GM12878 (cell line): ENCODE measurements around the gene RFC4. TPM values are rescaled to one million over a fixed set of nuclear protein-coding genes. Genes with fewer than 3 reads are reported as not detected.

Experiments
- ATAC-seq: fragments of 200-7000 bp; cut with Tn5 transposase; 3 replicates; pipeline ENCODE4 v1.9.1; 2020; ENCODE audit warnings: mild to moderate bottlenecking, moderate library complexity
- BruUV-seq: library from RNA; stranded (reverse); fragments of 400-500 nt; replicated peaks from 2 replicates; lab custom pipeline; 2021; lab: Mats Ljungman, UMichigan
- CTCF ChIA-PET: fragments of 300-600 bp; sonication (Branson Sonifier 250); formaldehyde crosslinking; extraction: SDS; loops from one replicate; lab custom pipeline; 2021; ENCODE audit warnings: inconsistent platforms; lab: Yijun Ruan, JAX
- POLR2A ChIA-PET: fragments of 350-600 bp; formaldehyde crosslinking; extraction: SDS; loops from one replicate; lab custom pipeline; 2021; ENCODE audit warnings: inconsistent platforms; lab: Charles Lee
- RAD21 ChIA-PET: fragments of 300-600 bp; sonication (Branson Sonifier 250); formaldehyde crosslinking; loops from one replicate; lab custom pipeline; 2023; ENCODE audit warnings: antibody characterized with exemption; ENCODE audit not compliant: unreplicated experiment; lab: Charles Lee
- SMC1A ChIA-PET: fragments of 300-600 bp; sonication (Branson Sonifier 250); formaldehyde crosslinking; loops from one replicate; lab custom pipeline; 2023; ENCODE audit not compliant: unreplicated experiment, uncharacterized antibody; lab: Charles Lee
- DNase-seq: peaks from one replicate; pipeline ENCODE4 v3.0.0-alpha.2; 2011; ENCODE audit warnings: low read depth, low spot score
- FAIRE-seq: peaks from 3 replicates; lab custom pipeline; 2011; peaks lifted over from hg19 to GRCh38; lab: Jason Lieb, UNC
- H2AFZ ChIP-seq: 2 replicates; pipeline ENCODE4 v1.6.0; 2011; ENCODE audit warnings: low read depth, low read length, control low read depth; ENCODE audit not compliant: control insufficient read depth
- H3K27ac ChIP-seq: 2 replicates; pipeline ENCODE4 v1.5.1; 2011; ENCODE audit warnings: control low read depth; ENCODE audit not compliant: control insufficient read depth, insufficient read depth
- H3K27me3 ChIP-seq, 2 experiments: replicated peaks in 1 of 2; 2 replicates each; pipeline versions ENCODE4 v1.6.0 to v1.6.1; 2011; ENCODE audit warnings: low read length in 1 of 2; ENCODE audit not compliant: control insufficient read depth in 2 of 2, insufficient read depth in 2 of 2
- H3K36me3 ChIP-seq, 2 experiments: 2 replicates each; pipeline ENCODE4 v1.5.1; 2011; ENCODE audit warnings: low read length in 1 of 2; ENCODE audit not compliant: control insufficient read depth in 2 of 2, insufficient read depth in 2 of 2
- H3K4me1 ChIP-seq: 2 replicates; pipeline ENCODE4 v1.6.1; 2011; ENCODE audit warnings: mild to moderate bottlenecking, low read length, moderate library complexity, mixed read lengths; ENCODE audit not compliant: control insufficient read depth, insufficient read depth
- H3K4me2 ChIP-seq: 2 replicates; pipeline ENCODE4 v1.6.0; 2011; ENCODE audit warnings: control low read depth; ENCODE audit not compliant: control insufficient read depth, insufficient read depth
- H3K4me3 ChIP-seq: fragments of 200-600 bp; sonication (generic); 2 replicates; pipeline ENCODE4 v1.5.1; 2016
- H3K79me2 ChIP-seq: 2 replicates; pipeline ENCODE4 v1.6.0; 2011; ENCODE audit warnings: low read length; ENCODE audit not compliant: control insufficient read depth, insufficient read depth
- H3K9ac ChIP-seq: 2 replicates; pipeline ENCODE4 v1.8.0; 2011; ENCODE audit warnings: low read length, control low read depth, mixed read lengths; ENCODE audit not compliant: control insufficient read depth, insufficient read depth
- H3K9me3 ChIP-seq: replicated peaks from 3 replicates; pipeline ENCODE4 v1.5.1; 2011; ENCODE audit warnings: mild to moderate bottlenecking, low read length; ENCODE audit not compliant: control insufficient read depth, insufficient read depth
- H4K20me1 ChIP-seq: 2 replicates; pipeline ENCODE4 v1.6.0; 2011; ENCODE audit not compliant: control insufficient read depth, insufficient read depth
- BMI1 ChIP-seq: fragments of 450-650 bp; IDR thresholded peaks from 2 replicates; pipeline ENCODE4 v1.6.1; 2016; ENCODE audit warnings: mild to moderate bottlenecking, moderate library complexity, borderline replicate concordance
- EZH2 ChIP-seq: IDR thresholded peaks from 2 replicates; pipeline ENCODE4 v1.6.1; 2012; ENCODE audit warnings: low read depth, mild to moderate bottlenecking, control low read depth, inconsistent platforms, low read length, borderline replicate concordance; ENCODE audit not compliant: control insufficient read depth
- GATAD2B ChIP-seq: fragments of 450-650 bp; conservative IDR thresholded peaks from 2 replicates; pipeline ENCODE4 v1.6.1; 2017; ENCODE audit warnings: low read depth, mild to moderate bottlenecking, moderate library complexity
- HDGF ChIP-seq: fragments of 450-650 bp; IDR thresholded peaks from 2 replicates; pipeline ENCODE4 v1.6.1; 2016; ENCODE audit warnings: antibody characterized with exemption
- LARP7 ChIP-seq: fragments of 450-650 bp; IDR thresholded peaks from 2 replicates; pipeline ENCODE4 v1.6.1; 2017; ENCODE audit warnings: mild to moderate bottlenecking
- MTA3 ChIP-seq: IDR thresholded peaks from 2 replicates; pipeline ENCODE4 v1.6.1; 2012; ENCODE audit warnings: low read length, inconsistent platforms, borderline replicate concordance
- MYC ChIP-seq: IDR thresholded peaks from 2 replicates; pipeline ENCODE4 v1.6.1; 2011; ENCODE audit warnings: mild to moderate bottlenecking, low read length, moderate library complexity, inconsistent platforms; ENCODE audit not compliant: insufficient read depth, insufficient replicate concordance, insufficient read length, severe bottlenecking
- NFIC ChIP-seq: IDR thresholded peaks from 2 replicates; pipeline ENCODE4 v1.6.1; 2012; ENCODE audit warnings: low read depth, mild to moderate bottlenecking, inconsistent platforms, low read length, moderate library complexity
- PBX3 ChIP-seq: IDR thresholded peaks from 2 replicates; pipeline ENCODE4 v1.6.1; 2011; ENCODE audit warnings: mild to moderate bottlenecking, low read depth, low read length, moderate library complexity; ENCODE audit not compliant: insufficient replicate concordance
- POLR2A ChIP-seq: IDR thresholded peaks from 2 replicates; pipeline ENCODE4 v1.6.1; 2011; ENCODE audit warnings: low read depth, mild to moderate bottlenecking, low read length
- RBBP5 ChIP-seq: fragments of 200-600 bp; sonication (generic); conservative IDR thresholded peaks from 2 replicates; pipeline ENCODE4 v1.6.1; 2016
- TAF1 ChIP-seq: IDR thresholded peaks from 2 replicates; pipeline ENCODE4 v1.6.1; 2011; ENCODE audit warnings: mild to moderate bottlenecking, low read depth, low read length, borderline replicate concordance
- WRNIP1 ChIP-seq: IDR thresholded peaks from 2 replicates; pipeline ENCODE4 v1.6.1; 2011; ENCODE audit warnings: low read depth, low read length, improper control_type of control experiment, borderline replicate concordance
- YY1 ChIP-seq: IDR thresholded peaks from 2 replicates; pipeline ENCODE4 v1.6.1; 2011; ENCODE audit warnings: low read depth, mild to moderate bottlenecking, low read length
- ZBTB33 ChIP-seq: fragments of 450-650 bp; IDR thresholded peaks from 2 replicates; pipeline ENCODE4 v1.6.1; 2017; ENCODE audit warnings: mild to moderate bottlenecking
- ZBTB4 ChIP-seq: fragments of 450-650 bp; formaldehyde crosslinking; IDR thresholded peaks from 2 replicates; pipeline ENCODE4 v1.4.0; 2022; ENCODE audit warnings: mild to moderate bottlenecking, moderate library complexity
- WGBS: methylation state at CpG from one replicate; pipeline ENCODE4 v1.1.6; 2016; ENCODE audit warnings: low lambda C conversion rate; ENCODE audit not compliant: insufficient replicate concordance, insufficient coverage; ENCODE audit errors: missing lambda C conversion rate; 5-methylcytosine and 5-hydroxymethylcytosine counted together
- in situ Hi-C: fragments of 300-500 bp; cut with MboI; formaldehyde crosslinking; loops from 9 replicates; pipeline ENCODE4 v1.14.3; 2018; ENCODE audit warnings: mixed read lengths
- intact Hi-C: fragments of 100-400 bp; cut with micrococcal nuclease; formaldehyde crosslinking; loops from one replicate; pipeline ENCODE4 v1.14.2; 2022; ENCODE audit not compliant: unreplicated experiment
- polyA plus RNA-seq, 11 experiments: library from polyadenylated mRNA; depleted of rRNA in 4 of 11; unstranded in 6 of 11; stranded (reverse) in 5 of 11; fragments of >200 nt; fragmentation: Nextera tagmentation in 4 of 11; fragmentation: Illumina TruSeq in 1 of 11; extraction: Ambion mirVana in 4 of 11; extraction: Trizol in 1 of 11; gene quantifications; 1 replicate in 1 of 11; 2 replicates in 10 of 11; pipeline versions ENCODE4 v1.2.1 to v1.2.3, GENCODE V29; 2011 to 2016; ENCODE audit warnings: inconsistent platforms in 2 of 11, missing spikeins in 2 of 11, low read depth in 1 of 11
- total RNA-seq, 4 experiments: library from RNA; depleted of rRNA in 3 of 4; stranded (reverse); fragments of >200 nt in 3 of 4; fragmentation: Illumina TruSeq in 1 of 4; extraction: Trizol in 1 of 4; gene quantifications; 2 replicates each; pipeline versions ENCODE4 v1.2.1 to v1.2.3, GENCODE V29; 2013 to 2021

The RFC4 gene
- total and polyA plus RNA-seq, 10 of the 15 experiments (the other 5 are each of a cell fraction or from before 2014, with no cell fraction given) = 49.1 to 144 (median 112) TPM

GRCh38 chr3:186783731-186784515, 22.4 kb downstream of the RFC4 start:
- Histone ChIP-seq H3K27me3 (no peaks in the 10 kb centered on the region), H2AFZ (peak overlapping the region; percentile 98), H3K9ac (peak overlapping the region; percentile 100), H3K4me2 (peak overlapping the region; percentile 64), H3K4me3 (peak overlapping the region; percentile 78), H3K36me3 (peaks cover 15 to 44% of the 10 kb centered on the region in 2 experiments), H3K27ac (peak overlapping the region; percentile 100), H4K20me1 (peaks cover 22% of the 10 kb centered on the region; the same call in 1 of the 2 replicates), H3K79me2 (peaks cover 61% of the 10 kb centered on the region), H3K4me1 (no peaks in the 10 kb centered on the region), H3K9me3 (no peaks in the 10 kb centered on the region; the same call in 1 of the 3 replicates)
- ATAC-seq (peak; percentile 80), DNase-seq (no peak), FAIRE-seq (no peak)
- WGBS = under 1% methylated on average over 56 of the region's 56 CpGs
- CTCF ChIA-PET = interaction anchor here (0.9 to 2.6 kb wide), 5 partner anchors 11 to 356 kb away, joined by 3 to 12 read pairs (median 6); partner anchors contain the start of gene RPL39L
- SMC1A ChIA-PET = interaction anchor here (0.5 to 2.5 kb wide), 9 partner anchors 8 to 248 kb away, joined by 3 to 17 read pairs (median 3); partner anchors contain the start of gene RFC4
- in situ Hi-C loops = loop anchor here (25.0 kb wide), 1 partner anchor 847 kb away; the partner anchor contains the start of gene TRA2B
- POLR2A ChIA-PET = interaction anchor here (0.7 to 4.2 kb wide), 17 partner anchors 8 to 848 kb away, joined by 3 to 24 read pairs (median 4); partner anchors contain the start of genes DNAJB11, RFC4, RPL39L and RTP4
- BruUV-seq = TSS peak; percentile 69
- intact Hi-C loops = loop anchor here (1.0 to 10.0 kb wide), 4 partner anchors 22 to 847 kb away; partner anchors contain the start of genes DNAJB11, RFC4 and TRA2B
- RAD21 ChIA-PET = interaction anchor here (0.6 to 1.6 kb wide), 5 partner anchors 22 to 217 kb away, joined by 3 to 4 read pairs (median 3); partner anchors contain the start of gene DNAJB11
- peak; percentile 88 for TF ChIP-seq YY1
- peak; percentile 26; the same call in 1 of the 2 replicates for TF ChIP-seq GATAD2B
- TF ChIP-seq WRNIP1 = peak; percentile 79; the same call in 1 of the 2 replicates
- peak; percentile 37 for TF ChIP-seq TAF1
- peak; percentile 71; the same call in 1 of the 2 replicates for TF ChIP-seq LARP7
- peak; percentile 94 for TF ChIP-seq PBX3
- 0 out of 2 replicates have a peak, but pooled peaks have one; percentile 3 for TF ChIP-seq HDGF
- peak; percentile 63; the same call in 1 of the 2 replicates for TF ChIP-seq ZBTB4
- TF ChIP-seq ZBTB33 = no peak
- no peak for TF ChIP-seq RBBP5
- TF ChIP-seq EZH2 = no peak
- TF ChIP-seq POLR2A = peak; percentile 88
- TF ChIP-seq BMI1 = no peak
- peak; percentile 83 for TF ChIP-seq MYC
- TF ChIP-seq MTA3 = peak; percentile 81; the same call in 1 of the 2 replicates
- 0 out of 2 replicates have a peak, but pooled peaks have one; percentile 2 for TF ChIP-seq NFIC
